DMS114 treated with DMSO at 0.1 percent for 48 hours (cell line): ENCODE data around the gene PTPRR.
A peak's percentile ranks its signal among the peaks of the same experiment; 100 is the strongest.

Source experiments
- DNase-seq: peaks from one replicate; lab custom pipeline; 2025; ENCODE audit not compliant: unreplicated experiment; lab: John Stamatoyannopoulos, UW

Gene PTPRR

GRCh38 chr12:70609739-70610491, 310.6 kb downstream of the PTPRR start:
- DNase-seq = no peak

- no peak for DNase-seq
These were observed 311.3 kb downstream of the PTPRR start for GRCh38 chr12:70609203-70609602.

GRCh38 chr12:70608184-70608583, 312.4 kb downstream of the PTPRR start:
- DNase-seq = no peak

- no peak for DNase-seq
These were observed 313.4 kb downstream of the PTPRR start for GRCh38 chr12:70607107-70607506.

- DNase-seq = no peak
These were observed 314.6 kb downstream of the PTPRR start for GRCh38 chr12:70605976-70606375.

- DNase-seq = no peak
These were observed 315.9 kb downstream of the PTPRR start for GRCh38 chr12:70604662-70605061.

- DNase-seq = no peak
These were observed 317.5 kb downstream of the PTPRR start for GRCh38 chr12:70603044-70603443.

- DNase-seq = no peak
These were observed 321.9 kb downstream of the PTPRR start for GRCh38 chr12:70598467-70599193.

GRCh38 chr12:70592664-70593063, 327.9 kb downstream of the PTPRR start:
- DNase-seq = no peak

- DNase-seq = no peak
These were observed 329.9 kb downstream of the PTPRR start for GRCh38 chr12:70590549-70591226.

- DNase-seq = peak; percentile 50
These were observed 330.5 kb downstream of the PTPRR start for GRCh38 chr12:70590051-70590450.
